Stimulated activated CD8-positive, alpha-beta memory T cell treated with anti-CD3 and anti-CD28 coated beads, Interleukin-15, amount 100 ng/mL, for 4 hours (primary cell): ENCODE measurements around the gene PDHX.
"Not testable (repeated sequence)": the region's sequence is repeated elsewhere in the genome, so short reads cannot be mapped to it uniquely, and the experiment has no call there.

Experiments
- DNase-seq, 2 donors: peaks; one replicate each; pipeline ENCODE4 v3.0.0-alpha.2; 2020; ENCODE audit warnings: low read depth in 2 of 2

Gene PDHX

DNA sequence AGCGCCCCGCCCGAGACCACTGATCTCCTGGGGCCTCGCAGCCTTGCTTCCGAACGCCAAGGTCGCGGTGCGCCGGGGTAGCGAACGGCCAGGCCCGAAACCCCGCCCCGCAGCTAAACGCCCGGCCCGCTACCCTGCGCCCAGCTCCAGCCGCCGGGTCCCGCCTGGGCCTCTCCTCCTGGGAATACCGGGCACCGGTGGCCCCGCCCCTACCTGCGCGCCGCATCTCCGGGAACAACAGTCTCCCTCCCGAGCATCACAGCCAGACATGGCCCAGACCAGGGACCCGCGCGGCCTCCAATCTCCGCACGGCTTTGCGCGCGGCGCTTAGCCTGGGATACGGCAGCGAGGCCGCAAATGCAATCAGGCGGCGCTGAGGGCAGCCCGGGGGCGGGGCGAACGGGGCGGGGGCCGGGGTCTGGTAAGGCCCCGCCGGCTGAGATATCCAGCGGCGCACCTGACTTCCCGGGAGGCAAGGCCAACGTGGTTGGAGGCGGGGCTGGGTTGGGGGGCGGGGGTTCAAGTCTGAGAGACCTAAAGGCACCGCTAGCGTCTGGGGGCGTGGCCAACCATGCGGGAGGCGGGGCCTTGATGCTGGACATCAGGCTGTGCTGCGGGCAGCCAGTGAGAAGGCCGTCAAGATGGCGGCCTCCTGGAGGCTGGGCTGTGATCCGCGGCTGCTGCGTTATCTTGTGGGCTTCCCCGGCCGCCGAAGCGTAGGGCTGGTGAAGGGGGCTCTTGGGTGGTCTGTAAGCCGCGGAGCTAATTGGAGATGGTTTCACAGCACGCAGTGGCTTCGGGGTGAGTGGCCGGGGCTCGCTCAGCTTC, at the start of gene PDHX, which contains the start of gene APIP:
PDHX (plus strand) TSS at position 604 of the 828 bp plus-strand sequence; CDS start at position 642, 38 bp downstream.
APIP (minus strand) TSS at position 365 of the 828 bp plus-strand sequence; CDS start at position 270, 95 bp downstream.
- DNase-seq = peak; percentile 89 to 92

- DNase-seq = no peak
Measured at GRCh38 chr11:34869425-34869824, 47.0 kb upstream of the PDHX start.

GRCh38 chr11:34870548-34871196, 45.7 kb upstream of the PDHX start:
- DNase-seq = no peak

- no peak for DNase-seq
Measured at GRCh38 chr11:34874202-34874601, 42.2 kb upstream of the PDHX start.

- DNase-seq = no peak
Measured at GRCh38 chr11:34877375-34877975, 38.9 kb upstream of the PDHX start.

DNA sequence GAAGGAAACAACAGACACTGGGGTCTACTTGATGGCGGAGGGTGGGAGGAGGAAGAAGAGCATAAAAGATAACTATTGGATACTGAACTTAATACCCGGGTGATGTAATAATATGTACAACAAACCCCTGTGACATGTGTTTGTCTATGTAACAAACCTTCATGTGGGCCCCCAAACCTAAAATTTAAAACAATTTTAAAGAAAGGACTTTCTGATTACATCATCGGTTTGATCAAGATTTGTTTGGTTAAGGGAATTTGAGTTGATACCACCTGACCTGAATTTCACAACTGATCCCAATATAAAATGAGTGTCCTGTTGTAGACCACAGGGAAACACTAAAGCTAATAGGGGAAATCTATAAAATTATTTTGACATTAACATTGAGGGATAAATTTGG, 34.5 kb upstream of the PDHX start:
- DNase-seq = no peak

GRCh38 chr11:34886609-34887008, 29.8 kb upstream of the PDHX start:
- no peak for DNase-seq

DNA sequence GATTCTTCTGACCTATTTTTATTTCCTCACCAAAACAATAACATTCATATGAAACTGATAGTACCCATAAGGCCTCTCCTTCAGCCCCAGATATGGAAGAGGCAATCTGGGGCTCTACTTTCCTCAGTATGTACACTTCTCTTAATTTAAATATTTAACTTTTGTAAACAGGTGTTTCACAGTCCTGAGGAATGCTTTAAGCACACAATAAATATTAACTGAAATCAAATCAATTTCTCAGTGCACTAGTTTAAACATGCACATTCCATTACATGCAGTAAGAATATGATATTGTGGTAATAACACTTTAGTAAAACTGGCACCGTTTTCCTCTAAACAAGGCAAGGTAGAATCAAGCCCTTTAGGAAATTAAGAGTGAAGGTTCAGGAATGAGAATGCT, 29.2 kb upstream of the PDHX start:
- DNase-seq = no peak

DNA sequence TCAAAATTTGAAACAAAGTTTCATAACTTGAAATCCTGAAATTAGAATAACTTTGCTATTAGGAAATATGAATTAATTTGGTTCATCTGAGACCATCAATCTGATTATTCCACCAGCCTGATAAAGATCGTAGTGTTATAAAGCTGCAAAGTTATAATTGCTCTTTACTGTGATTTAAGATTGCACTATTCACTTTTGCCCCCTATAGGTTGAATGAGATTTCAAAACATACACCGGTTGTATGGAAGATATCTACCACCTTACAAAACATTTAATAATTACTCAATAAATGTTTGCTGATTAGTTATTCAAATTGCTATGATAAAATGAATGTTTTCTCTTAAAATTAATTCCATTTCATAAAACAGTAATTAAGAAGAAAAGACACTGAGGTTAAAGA, 26.3 kb upstream of the PDHX start:
- no peak for DNase-seq

DNA sequence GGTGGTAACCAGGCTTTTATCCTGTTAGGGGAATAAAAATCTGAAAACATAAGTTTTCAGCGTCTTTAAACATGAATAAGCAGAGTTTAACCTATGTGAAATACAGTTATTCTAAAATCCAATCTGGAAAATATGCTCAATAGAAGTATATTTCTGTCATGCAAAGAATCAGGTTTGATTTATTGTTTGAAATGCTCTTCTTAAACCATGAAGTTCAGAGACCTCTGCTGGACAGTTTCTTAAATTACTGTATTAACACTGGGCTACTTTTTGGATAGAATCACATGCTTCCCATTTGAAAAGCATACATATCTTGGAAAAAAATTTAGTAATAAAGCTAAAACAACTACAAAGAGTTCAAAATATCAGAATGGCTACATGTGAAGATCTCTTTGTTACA, 25.6 kb upstream of the PDHX start:
- DNase-seq = no peak

GRCh38 chr11:34891611-34892010, 24.8 kb upstream of the PDHX start:
- no peak for DNase-seq

- DNase-seq = no peak
Measured at GRCh38 chr11:34893416-34893815, 23.0 kb upstream of the PDHX start.

GRCh38 chr11:34896191-34896590, 20.2 kb upstream of the PDHX start:
- DNase-seq = not testable (repeated sequence)

- DNase-seq = no peak
Measured at GRCh38 chr11:34897171-34897870, 19.1 kb upstream of the PDHX start.

DNA sequence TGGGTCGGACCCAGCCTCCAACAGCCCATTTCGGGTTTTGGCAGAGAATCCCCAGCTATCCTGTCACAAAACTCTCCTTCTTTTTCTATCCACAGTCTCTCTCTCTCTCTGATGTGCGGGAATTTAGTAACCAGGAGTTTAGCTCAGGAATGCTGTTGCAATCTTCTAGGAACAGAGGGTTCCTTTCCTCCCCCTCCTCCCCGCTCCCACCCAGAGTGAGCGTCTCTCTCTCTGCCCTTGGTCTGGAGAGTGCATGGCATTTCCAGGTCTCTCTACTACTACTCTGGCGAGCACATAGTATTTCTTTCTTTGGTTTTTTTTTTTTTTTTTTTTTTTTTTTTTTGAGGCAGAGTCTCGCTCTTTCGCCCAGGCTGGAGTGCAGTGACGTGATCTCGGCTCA, 17.9 kb upstream of the PDHX start:
- DNase-seq = no peak

- DNase-seq = no peak
Measured at GRCh38 chr11:34899633-34900016, 16.8 kb upstream of the PDHX start.

DNA sequence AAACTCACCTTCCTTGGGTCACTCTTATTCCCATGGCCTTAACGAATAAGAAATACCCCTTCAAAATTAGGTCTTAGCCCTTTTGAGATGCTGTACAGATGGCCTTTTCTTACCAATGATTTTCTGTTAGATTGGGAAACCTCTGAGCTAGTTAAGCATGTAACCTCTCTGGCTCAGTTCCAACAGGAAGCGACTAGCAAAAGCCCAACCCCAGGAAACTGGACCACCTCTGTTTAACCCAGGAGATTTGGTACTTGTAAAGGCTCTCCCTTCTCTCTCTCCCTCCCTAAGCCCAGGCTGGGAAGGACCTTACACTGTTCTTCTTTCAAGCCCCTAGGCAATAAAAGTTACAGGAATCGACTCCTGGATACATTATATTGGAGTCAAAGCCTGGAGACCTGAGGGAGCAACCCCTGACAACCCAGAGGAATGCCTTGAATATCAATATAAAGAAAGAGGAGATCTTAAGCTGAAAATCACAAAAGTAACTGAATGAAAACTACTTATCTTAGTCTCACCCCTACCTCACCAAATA, 11.9 kb upstream of the PDHX start:
- no peak for DNase-seq

DNA sequence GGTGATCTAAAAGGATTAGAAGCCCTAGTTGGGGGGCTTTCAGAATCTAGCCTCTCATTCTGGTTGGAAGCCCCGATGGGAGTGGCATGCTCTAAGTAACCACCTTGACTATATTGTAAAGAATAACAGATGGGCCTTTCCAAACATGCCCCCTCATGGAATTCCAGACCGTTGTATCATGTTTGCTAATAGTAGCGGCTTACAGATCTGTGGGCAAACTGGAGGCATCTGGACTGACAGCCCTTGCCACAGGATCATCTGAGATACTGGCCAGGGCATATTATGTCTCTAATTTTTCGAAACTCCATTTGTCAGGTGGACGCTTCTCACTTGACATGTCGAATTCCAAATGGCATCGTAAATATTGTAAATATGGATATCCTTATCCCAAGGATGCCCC, 10.8 kb upstream of the PDHX start:
- no peak for DNase-seq

- DNase-seq = no peak
Measured at GRCh38 chr11:34907934-34908593, 8.4 kb upstream of the PDHX start.

GRCh38 chr11:34909415-34909814, 7.0 kb upstream of the PDHX start:
- DNase-seq = no peak

- no peak for DNase-seq
Measured at GRCh38 chr11:34909955-34910354, 6.5 kb upstream of the PDHX start.
